K562 (cell line): ENCODE data around the gene CUL1. TPM values are rescaled to one million over a fixed set of nuclear protein-coding genes. Genes with fewer than 3 reads are reported as not detected.

Experiments used
- BCLAF1 ChIP-seq, 2 experiments: fragments of 450-650 bp in 1 of 2; IDR thresholded peaks; 2 replicates each; pipeline ENCODE4 v1.6.1; 2011 to 2017; ENCODE audit warnings: low read depth in 2 of 2, antibody characterized with exemption in 1 of 2, borderline replicate concordance in 1 of 2, low read length in 1 of 2, mild to moderate bottlenecking in 1 of 2, mixed read lengths in 1 of 2; ENCODE audit not compliant: control insufficient read depth in 1 of 2
- CBFA2T2 ChIP-seq: fragments of 450-650 bp; conservative IDR thresholded peaks from 2 replicates; pipeline ENCODE4 v1.6.1; 2017; ENCODE audit warnings: mild to moderate bottlenecking
- DACH1 ChIP-seq: fragments of 450-650 bp; IDR thresholded peaks from 2 replicates; pipeline ENCODE4 v1.6.1; 2018; ENCODE audit not compliant: partially characterized antibody
- FOXP4 ChIP-seq: sonication (generic); formaldehyde crosslinking; IDR thresholded peaks from 2 replicates; pipeline ENCODE4 v1.8.0; 2022; ENCODE audit warnings: mild to moderate bottlenecking, missing genetic modification reagents, borderline replicate concordance
- MAFG ChIP-seq: fragments of 450-650 bp; conservative IDR thresholded peaks from 2 replicates; pipeline ENCODE4 v1.6.1; 2016; ENCODE audit warnings: missing genetic modification characterization, missing compliant biosample characterization
- SMARCA4 ChIP-seq: fragments of 450-650 bp; IDR thresholded peaks from 2 replicates; pipeline ENCODE4 v1.6.1; 2016
- TAL1 ChIP-seq: fragments of 450-650 bp; IDR thresholded peaks from 2 replicates; pipeline ENCODE4 v1.6.1; 2016; ENCODE audit warnings: mild to moderate bottlenecking
- polyA plus RNA-seq, 8 experiments: library from polyadenylated mRNA; depleted of rRNA in 4 of 8; stranded (reverse) in 5 of 8; unstranded in 3 of 8; fragments of >200 nt; fragmentation: Nextera tagmentation in 2 of 8; fragmentation: Illumina TruSeq in 1 of 8; extraction: Ambion mirVana in 2 of 8; extraction: Trizol in 1 of 8; gene quantifications; 2 replicates each; pipeline versions ENCODE4 v1.2.1 to v1.2.3, GENCODE V29; 2011 to 2014; ENCODE audit warnings: inconsistent platforms in 1 of 8, missing spikeins in 1 of 8
- total RNA-seq, 7 experiments: library from RNA; depleted of rRNA in 6 of 7; stranded (reverse); fragments of >200 nt in 6 of 7; fragmentation: Illumina TruSeq in 2 of 7; extraction: Trizol in 2 of 7; gene quantifications; 2 replicates each; pipeline versions ENCODE4 v1.2.1 to v1.2.3, GENCODE V29; 2011 to 2021; ENCODE audit warnings: low replicate concordance in 1 of 7
- TF ChIP-seq, protein P1 (sequence below): fragments of 250-450 bp; sonication (Bioruptor Pico); IDR thresholded peaks from 2 replicates; pipeline ENCODE4 v1.8.0; 2021; ENCODE audit warnings: moderate library complexity, mild to moderate bottlenecking, inconsistent platforms
- TF ChIP-seq, protein P2 (sequence below), 2 experiments: fragments of 450-650 bp; formaldehyde crosslinking in 1 of 2; IDR thresholded peaks; 2 replicates each; pipeline versions ENCODE4 v1.4.0 to v1.6.1; 2014 to 2020; ENCODE audit warnings: mild to moderate bottlenecking in 2 of 2, borderline replicate concordance in 1 of 2, low read depth in 1 of 2

CUL1 gene
- total and polyA plus RNA-seq, 9 of the 15 experiments (the other 6 are each of a cell fraction or from before 2014, with no cell fraction given): 31.5 to 107 (median 96.5) TPM

DNA sequence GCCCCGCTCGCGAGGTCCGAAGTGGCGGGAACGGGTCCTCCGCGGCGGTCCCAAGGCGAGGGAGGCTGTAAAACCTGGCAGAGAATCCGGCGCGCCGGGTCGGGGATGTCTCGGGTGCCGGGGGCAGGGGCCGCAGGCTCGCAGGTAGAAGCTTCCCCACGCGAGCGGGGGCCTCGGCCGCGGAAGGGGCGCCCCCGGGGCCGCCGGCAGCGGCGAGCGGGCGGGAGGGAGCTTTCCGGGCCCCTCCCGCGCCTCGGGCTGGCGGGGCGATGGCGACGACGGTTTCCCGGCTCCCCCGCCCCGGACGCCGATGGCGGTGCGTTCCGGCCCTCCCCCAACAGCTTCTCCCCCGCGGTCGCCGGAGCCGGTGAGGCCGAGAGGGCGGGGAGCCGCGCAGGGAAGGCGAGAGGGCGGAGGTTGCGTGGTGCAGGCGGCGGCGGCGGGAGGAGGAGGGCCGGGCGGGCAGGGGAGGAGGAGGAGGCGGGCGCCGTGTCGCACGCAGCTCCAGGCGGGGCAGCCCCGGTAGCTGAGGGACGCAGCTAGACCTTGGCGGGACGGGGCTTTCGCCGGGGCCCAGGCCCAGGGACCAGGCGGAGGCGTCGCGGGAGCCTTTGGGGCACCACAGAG is at the start of gene CUL1 (continued):
- TF ChIP-seq BCLAF1 (IDR thresholded peaks at IDR 0.05; ENCODE audit: borderline replicate concordance in 1 of 2, control insufficient read depth in 1 of 2, low read depth in 2 of 2, low read length in 1 of 2) (no peak), DACH1 (no peak), FOXP4 (CRISPR knock-in tag) (no peak; the same call in 1 of the 2 replicates), SMARCA4 (no peak), MAFG (no peak), TAL1 (no peak), CBFA2T2 (no peak)
- TF ChIP-seq, protein P1, sequence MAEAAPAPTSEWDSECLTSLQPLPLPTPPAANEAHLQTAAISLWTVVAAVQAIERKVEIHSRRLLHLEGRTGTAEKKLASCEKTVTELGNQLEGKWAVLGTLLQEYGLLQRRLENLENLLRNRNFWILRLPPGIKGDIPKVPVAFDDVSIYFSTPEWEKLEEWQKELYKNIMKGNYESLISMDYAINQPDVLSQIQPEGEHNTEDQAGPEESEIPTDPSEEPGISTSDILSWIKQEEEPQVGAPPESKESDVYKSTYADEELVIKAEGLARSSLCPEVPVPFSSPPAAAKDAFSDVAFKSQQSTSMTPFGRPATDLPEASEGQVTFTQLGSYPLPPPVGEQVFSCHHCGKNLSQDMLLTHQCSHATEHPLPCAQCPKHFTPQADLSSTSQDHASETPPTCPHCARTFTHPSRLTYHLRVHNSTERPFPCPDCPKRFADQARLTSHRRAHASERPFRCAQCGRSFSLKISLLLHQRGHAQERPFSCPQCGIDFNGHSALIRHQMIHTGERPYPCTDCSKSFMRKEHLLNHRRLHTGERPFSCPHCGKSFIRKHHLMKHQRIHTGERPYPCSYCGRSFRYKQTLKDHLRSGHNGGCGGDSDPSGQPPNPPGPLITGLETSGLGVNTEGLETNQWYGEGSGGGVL (CRISPR knock-in tag): no peak
- TF ChIP-seq, protein P2, sequence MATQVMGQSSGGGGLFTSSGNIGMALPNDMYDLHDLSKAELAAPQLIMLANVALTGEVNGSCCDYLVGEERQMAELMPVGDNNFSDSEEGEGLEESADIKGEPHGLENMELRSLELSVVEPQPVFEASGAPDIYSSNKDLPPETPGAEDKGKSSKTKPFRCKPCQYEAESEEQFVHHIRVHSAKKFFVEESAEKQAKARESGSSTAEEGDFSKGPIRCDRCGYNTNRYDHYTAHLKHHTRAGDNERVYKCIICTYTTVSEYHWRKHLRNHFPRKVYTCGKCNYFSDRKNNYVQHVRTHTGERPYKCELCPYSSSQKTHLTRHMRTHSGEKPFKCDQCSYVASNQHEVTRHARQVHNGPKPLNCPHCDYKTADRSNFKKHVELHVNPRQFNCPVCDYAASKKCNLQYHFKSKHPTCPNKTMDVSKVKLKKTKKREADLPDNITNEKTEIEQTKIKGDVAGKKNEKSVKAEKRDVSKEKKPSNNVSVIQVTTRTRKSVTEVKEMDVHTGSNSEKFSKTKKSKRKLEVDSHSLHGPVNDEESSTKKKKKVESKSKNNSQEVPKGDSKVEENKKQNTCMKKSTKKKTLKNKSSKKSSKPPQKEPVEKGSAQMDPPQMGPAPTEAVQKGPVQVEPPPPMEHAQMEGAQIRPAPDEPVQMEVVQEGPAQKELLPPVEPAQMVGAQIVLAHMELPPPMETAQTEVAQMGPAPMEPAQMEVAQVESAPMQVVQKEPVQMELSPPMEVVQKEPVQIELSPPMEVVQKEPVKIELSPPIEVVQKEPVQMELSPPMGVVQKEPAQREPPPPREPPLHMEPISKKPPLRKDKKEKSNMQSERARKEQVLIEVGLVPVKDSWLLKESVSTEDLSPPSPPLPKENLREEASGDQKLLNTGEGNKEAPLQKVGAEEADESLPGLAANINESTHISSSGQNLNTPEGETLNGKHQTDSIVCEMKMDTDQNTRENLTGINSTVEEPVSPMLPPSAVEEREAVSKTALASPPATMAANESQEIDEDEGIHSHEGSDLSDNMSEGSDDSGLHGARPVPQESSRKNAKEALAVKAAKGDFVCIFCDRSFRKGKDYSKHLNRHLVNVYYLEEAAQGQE (IDR thresholded peaks at IDR 0.05; ENCODE audit: borderline replicate concordance): no peak
- TF ChIP-seq, protein P2 (CRISPR knock-in tag; IDR thresholded peaks at IDR 0.05; ENCODE audit: low read depth): no peak
